Astrocyte (in vitro differentiated cells and primary cell): ENCODE results near the gene PRDX3.

Experiments
- CTCF ChIP-seq: IDR thresholded peaks from 2 replicates; pipeline ENCODE4 v1.5.1; 2011; ENCODE audit warnings: low read depth, mild to moderate bottlenecking, inconsistent platforms, low read length, moderate library complexity; ENCODE audit not compliant: insufficient read depth
- EZH2 ChIP-seq: IDR thresholded peaks from 2 replicates; pipeline ENCODE4 v1.6.1; 2012; ENCODE audit warnings: mild to moderate bottlenecking, low read length, inconsistent platforms; ENCODE audit not compliant: insufficient read depth

GRCh38 chr10:119206603-119207365 is 28.2 kb upstream of the PRDX3 start:
- TF ChIP-seq CTCF (peak; percentile 52), EZH2 (no peak)
